Prostate gland (tissue), 2 donors: ENCODE measurements around the gene MBOAT1.

Experiments used
- CTCF ChIP-seq, 4 experiments: fragments of 200-600 bp in 2 of 4; fragments of 450-650 bp in 2 of 4; sonication (generic) in 2 of 4; IDR thresholded peaks; 1 replicate in 3 of 4; 2 replicates in 1 of 4; pipeline ENCODE4 v1.5.1; 2016 to 2019; ENCODE audit warnings: antibody characterized with exemption in 4 of 4, mild to moderate bottlenecking in 2 of 4, moderate library complexity in 2 of 4
- POLR2A ChIP-seq: fragments of 450-650 bp; IDR thresholded peaks from one replicate; pipeline ENCODE4 v1.6.1; 2016; ENCODE audit warnings: antibody characterized with exemption, mild to moderate bottlenecking
- POLR2AphosphoS5 ChIP-seq: sonication (generic); formaldehyde crosslinking; IDR thresholded peaks from one replicate; pipeline ENCODE4 v1.6.1; 2017; ENCODE audit warnings: antibody characterized with exemption

DNA sequence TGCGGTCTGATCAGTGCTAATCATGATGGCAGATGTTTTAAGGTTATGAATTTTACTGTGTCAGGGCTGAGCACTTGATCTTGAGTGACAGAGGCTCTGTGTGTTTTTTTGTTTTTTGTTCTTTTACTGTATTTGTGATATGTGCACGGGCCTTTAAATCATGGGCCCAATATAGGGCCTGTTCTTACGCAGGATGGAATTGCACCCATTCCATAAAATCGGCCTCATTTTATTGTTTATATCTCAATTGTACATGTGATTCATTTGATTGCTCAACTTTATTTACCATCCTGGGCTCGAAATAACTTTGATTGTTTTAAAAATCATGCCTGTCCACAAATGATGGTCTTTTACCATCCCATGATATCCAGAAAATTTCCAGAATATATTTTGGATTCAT is 39.3 kb upstream of the MBOAT1 start:
- TF ChIP-seq CTCF (IDR thresholded peaks at IDR 0.05) (no peak), POLR2A (no peak), POLR2AphosphoS5 (no peak)
